HG03103 (cell line): Measurements from ENCODE around the gene UNK.
A peak's percentile ranks its signal among the peaks of the same experiment; 100 is the strongest.
"Not testable (repeated sequence)": the region's sequence is repeated elsewhere in the genome, so short reads cannot be mapped to it uniquely, and the experiment has no call there.

ENCODE experiments used
- ATAC-seq: cut with Tn5 transposase; IDR thresholded peaks from one replicate; pipeline ENCODE4 v1.9.1; 2021; ENCODE audit warnings: low read depth; ENCODE audit not compliant: unreplicated experiment

The UNK gene

GRCh38 chr17:75753514-75754377 is 30.9 kb upstream of the UNK start:
- peak; percentile 58 for ATAC-seq

GRCh38 chr17:75754378-75755204 is 30.0 kb upstream of the UNK start:
- no peak for ATAC-seq

- no peak for ATAC-seq
Measured at GRCh38 chr17:75755205-75755901, 29.3 kb upstream of the UNK start.

GRCh38 chr17:75755990-75756389 is 28.6 kb upstream of the UNK start:
- ATAC-seq, result no peak

GRCh38 chr17:75756451-75757085 is 28.0 kb upstream of the UNK start:
- ATAC-seq, result no peak

GRCh38 chr17:75757086-75757681 is 27.4 kb upstream of the UNK start:
- ATAC-seq, result no peak

- no peak for ATAC-seq
Measured at GRCh38 chr17:75758131-75758905, 26.3 kb upstream of the UNK start.

GRCh38 chr17:75759457-75759856 is 25.1 kb upstream of the UNK start:
- no peak for ATAC-seq

- ATAC-seq, result not testable (repeated sequence)
Measured at GRCh38 chr17:75759978-75760640, 24.5 kb upstream of the UNK start.

GRCh38 chr17:75762513-75763268 is 21.9 kb upstream of the UNK start:
- ATAC-seq, result no peak

GRCh38 chr17:75763269-75763607 is 21.4 kb upstream of the UNK start:
- ATAC-seq, result no peak

GRCh38 chr17:75763613-75764416 is 20.8 kb upstream of the UNK start:
- no peak for ATAC-seq

GRCh38 chr17:75764417-75764710 is 20.2 kb upstream of the UNK start:
- no peak for ATAC-seq

- ATAC-seq, result peak; percentile 65
Measured at GRCh38 chr17:75764711-75765421, 19.7 kb upstream of the UNK start, which contains the start of gene GALK1. Gene GALK1 (minus strand): TSS chr17:75765192. CDS start chr17:75765136, 56 bp downstream.

GRCh38 chr17:75765981-75766380 is 18.6 kb upstream of the UNK start:
- ATAC-seq, result no peak

- no peak for ATAC-seq
Measured at GRCh38 chr17:75767881-75768280, 16.7 kb upstream of the UNK start.

GRCh38 chr17:75769536-75769935 is 15.1 kb upstream of the UNK start:
- ATAC-seq, result no peak
